Mammary epithelial cell (primary cell): ENCODE data around the gene INPP4B.

ENCODE experiments used
- EZH2 ChIP-seq: IDR thresholded peaks from 2 replicates; pipeline ENCODE4 v1.6.1; 2012; ENCODE audit warnings: low read length, inconsistent platforms, borderline replicate concordance
- TF ChIP-seq, protein P1 (sequence below), 2 donors: IDR thresholded peaks in 1 of 2; conservative IDR thresholded peaks in 1 of 2; 2 replicates each; pipeline ENCODE4 v1.5.1; 2011 to 2012; ENCODE audit warnings: inconsistent platforms in 2 of 2, low read length in 2 of 2, mild to moderate bottlenecking in 2 of 2, control low read depth in 1 of 2, low read depth in 1 of 2; ENCODE audit not compliant: insufficient read depth in 1 of 2; ENCODE audit errors: extremely low read depth in 1 of 2

DNA sequence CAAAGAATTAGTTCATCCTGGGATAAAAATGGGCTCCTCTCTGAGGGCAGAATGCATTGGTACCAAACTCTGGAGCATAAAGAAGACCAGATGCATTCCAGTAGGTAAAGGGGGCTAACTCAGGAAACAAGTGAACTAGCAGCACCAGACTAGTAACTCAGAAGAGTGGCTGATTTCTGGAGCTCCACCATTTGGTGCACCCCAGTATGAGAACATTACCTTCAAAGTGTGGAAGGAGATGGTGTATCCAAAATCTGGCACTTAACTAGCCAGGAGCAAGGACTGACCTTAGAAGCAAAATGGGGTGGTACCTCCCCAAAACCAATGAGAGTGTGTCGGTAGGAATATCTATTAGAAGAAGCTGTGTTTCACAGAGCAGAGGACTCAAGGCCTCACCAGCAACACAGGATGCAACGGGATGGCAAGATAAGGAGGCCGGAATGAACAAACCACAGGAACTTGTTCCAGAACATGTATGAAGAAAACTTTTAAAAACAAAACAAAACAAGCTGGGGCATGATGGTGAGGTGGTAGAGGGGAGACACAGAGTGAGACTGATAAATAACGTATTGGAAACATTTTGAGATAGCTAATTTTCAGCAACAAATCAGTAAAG is 142.3 kb downstream of the INPP4B start:
- TF ChIP-seq, protein P1, sequence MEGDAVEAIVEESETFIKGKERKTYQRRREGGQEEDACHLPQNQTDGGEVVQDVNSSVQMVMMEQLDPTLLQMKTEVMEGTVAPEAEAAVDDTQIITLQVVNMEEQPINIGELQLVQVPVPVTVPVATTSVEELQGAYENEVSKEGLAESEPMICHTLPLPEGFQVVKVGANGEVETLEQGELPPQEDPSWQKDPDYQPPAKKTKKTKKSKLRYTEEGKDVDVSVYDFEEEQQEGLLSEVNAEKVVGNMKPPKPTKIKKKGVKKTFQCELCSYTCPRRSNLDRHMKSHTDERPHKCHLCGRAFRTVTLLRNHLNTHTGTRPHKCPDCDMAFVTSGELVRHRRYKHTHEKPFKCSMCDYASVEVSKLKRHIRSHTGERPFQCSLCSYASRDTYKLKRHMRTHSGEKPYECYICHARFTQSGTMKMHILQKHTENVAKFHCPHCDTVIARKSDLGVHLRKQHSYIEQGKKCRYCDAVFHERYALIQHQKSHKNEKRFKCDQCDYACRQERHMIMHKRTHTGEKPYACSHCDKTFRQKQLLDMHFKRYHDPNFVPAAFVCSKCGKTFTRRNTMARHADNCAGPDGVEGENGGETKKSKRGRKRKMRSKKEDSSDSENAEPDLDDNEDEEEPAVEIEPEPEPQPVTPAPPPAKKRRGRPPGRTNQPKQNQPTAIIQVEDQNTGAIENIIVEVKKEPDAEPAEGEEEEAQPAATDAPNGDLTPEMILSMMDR (conservative IDR thresholded peaks at IDR 0.05 in 1 of 2, IDR thresholded peaks at IDR 0.05 in 1 of 2; ENCODE audit: extremely low read depth in 1 of 2, insufficient read depth in 1 of 2, low read depth in 1 of 2, low read length in 2 of 2): no peak
- no peak for TF ChIP-seq EZH2
